Esophagus squamous epithelium (tissue), 4 donors: ENCODE results near the gene ERCC6L2.

Experiments used
- POLR2A ChIP-seq, 4 donors: fragments of 450-650 bp; IDR thresholded peaks; one replicate each; pipeline ENCODE4 v1.6.1; 2017; ENCODE audit warnings: antibody characterized with exemption in 4 of 4, mild to moderate bottlenecking in 4 of 4, moderate library complexity in 3 of 4
- TF ChIP-seq, protein P1 (sequence below), 6 experiments: fragments of 450-650 bp in 4 of 6; fragments of 200-600 bp in 2 of 6; sonication (generic) in 2 of 6; IDR thresholded peaks; one replicate each; pipeline ENCODE4 v1.5.1; 2016 to 2019; ENCODE audit warnings: antibody characterized with exemption in 6 of 6, mild to moderate bottlenecking in 4 of 6, moderate library complexity in 4 of 6

DNA sequence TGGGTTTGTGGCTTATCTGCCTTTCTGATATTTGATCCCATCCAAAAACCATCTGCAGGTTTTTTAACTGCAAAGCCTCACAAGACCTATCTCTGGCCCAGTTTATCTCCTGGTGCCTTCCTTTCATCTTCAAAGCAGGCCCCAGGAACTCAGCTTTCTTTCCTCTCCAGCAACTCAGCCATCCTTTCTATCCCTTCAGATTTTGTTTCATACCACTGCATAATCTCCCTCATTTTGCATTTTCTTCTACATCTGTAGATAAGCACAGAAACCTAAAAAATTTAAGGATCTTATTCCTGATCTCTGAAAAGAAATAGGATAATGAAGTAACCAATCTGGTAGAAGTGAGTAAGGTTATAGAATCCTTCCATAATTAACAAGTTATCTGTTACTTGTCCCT, 19.5 kb upstream of the ERCC6L2 start:
- TF ChIP-seq, protein P1, sequence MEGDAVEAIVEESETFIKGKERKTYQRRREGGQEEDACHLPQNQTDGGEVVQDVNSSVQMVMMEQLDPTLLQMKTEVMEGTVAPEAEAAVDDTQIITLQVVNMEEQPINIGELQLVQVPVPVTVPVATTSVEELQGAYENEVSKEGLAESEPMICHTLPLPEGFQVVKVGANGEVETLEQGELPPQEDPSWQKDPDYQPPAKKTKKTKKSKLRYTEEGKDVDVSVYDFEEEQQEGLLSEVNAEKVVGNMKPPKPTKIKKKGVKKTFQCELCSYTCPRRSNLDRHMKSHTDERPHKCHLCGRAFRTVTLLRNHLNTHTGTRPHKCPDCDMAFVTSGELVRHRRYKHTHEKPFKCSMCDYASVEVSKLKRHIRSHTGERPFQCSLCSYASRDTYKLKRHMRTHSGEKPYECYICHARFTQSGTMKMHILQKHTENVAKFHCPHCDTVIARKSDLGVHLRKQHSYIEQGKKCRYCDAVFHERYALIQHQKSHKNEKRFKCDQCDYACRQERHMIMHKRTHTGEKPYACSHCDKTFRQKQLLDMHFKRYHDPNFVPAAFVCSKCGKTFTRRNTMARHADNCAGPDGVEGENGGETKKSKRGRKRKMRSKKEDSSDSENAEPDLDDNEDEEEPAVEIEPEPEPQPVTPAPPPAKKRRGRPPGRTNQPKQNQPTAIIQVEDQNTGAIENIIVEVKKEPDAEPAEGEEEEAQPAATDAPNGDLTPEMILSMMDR (IDR thresholded peaks at IDR 0.05) = no peak
- TF ChIP-seq POLR2A (IDR thresholded peaks at IDR 0.05) = no peak
